Measurements from ENCODE around the gene MYO9A.

DNA sequence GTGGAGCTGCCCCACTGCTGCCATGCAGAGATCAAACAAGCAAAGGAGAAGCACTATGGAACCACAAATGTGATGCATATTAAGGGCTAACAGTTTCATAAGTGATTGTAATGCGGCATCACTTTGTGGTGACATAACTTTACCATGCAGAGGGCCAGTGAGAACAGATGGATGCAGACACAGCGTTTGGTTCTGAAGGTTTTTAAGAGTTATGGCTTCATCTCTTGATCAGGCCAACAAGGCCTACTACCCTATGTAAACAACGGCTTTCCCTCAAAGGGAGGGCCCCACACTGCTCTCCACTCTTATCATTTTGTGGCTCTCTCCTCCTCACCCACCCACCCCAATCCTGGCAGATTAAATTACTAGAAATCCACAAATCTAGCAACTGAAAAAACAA, 294.1 kb downstream of the MYO9A start:
- TF ChIP-seq EZH2 (IDR thresholded peaks at IDR 0.05; ENCODE audit: low read depth): no peak
- TF ChIP-seq, protein P1, sequence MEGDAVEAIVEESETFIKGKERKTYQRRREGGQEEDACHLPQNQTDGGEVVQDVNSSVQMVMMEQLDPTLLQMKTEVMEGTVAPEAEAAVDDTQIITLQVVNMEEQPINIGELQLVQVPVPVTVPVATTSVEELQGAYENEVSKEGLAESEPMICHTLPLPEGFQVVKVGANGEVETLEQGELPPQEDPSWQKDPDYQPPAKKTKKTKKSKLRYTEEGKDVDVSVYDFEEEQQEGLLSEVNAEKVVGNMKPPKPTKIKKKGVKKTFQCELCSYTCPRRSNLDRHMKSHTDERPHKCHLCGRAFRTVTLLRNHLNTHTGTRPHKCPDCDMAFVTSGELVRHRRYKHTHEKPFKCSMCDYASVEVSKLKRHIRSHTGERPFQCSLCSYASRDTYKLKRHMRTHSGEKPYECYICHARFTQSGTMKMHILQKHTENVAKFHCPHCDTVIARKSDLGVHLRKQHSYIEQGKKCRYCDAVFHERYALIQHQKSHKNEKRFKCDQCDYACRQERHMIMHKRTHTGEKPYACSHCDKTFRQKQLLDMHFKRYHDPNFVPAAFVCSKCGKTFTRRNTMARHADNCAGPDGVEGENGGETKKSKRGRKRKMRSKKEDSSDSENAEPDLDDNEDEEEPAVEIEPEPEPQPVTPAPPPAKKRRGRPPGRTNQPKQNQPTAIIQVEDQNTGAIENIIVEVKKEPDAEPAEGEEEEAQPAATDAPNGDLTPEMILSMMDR (conservative IDR thresholded peaks at IDR 0.05): no peak
